Measurements from ENCODE around the gene FLYWCH1. TPM values are rescaled to one million over a fixed set of nuclear protein-coding genes. Genes with fewer than 3 reads are reported as not detected.

The FLYWCH1 gene
- total RNA-seq, 2 donors from 2014 or later, result 65.6 to 72.8 TPM

DNA sequence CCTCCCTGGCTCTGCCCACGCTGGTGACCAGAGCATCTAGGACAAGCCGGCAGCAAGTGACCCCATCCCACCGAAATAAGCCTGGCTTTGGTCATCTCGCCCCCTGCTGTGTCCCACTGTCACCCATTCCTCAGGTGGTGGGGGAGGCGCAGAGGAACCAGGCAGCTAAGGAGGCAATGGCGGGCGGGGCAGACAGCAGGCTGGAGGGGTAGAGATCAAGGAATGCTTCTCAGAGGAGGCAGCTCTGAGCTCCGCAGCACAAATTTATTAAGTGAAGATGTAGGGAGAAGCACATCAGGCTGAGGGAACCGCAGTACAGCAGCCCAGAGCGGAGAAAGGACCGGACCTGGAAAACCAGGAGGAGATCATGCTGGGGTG lies 44.8 kb downstream of the FLYWCH1 start:
- no peaks in the 10 kb centered on the region for H3K9me3 ChIP-seq
- no peaks in the 10 kb centered on the region for H3K36me3 ChIP-seq
- no peak overlapping the region for H3K27ac ChIP-seq
- TF ChIP-seq, protein P1, sequence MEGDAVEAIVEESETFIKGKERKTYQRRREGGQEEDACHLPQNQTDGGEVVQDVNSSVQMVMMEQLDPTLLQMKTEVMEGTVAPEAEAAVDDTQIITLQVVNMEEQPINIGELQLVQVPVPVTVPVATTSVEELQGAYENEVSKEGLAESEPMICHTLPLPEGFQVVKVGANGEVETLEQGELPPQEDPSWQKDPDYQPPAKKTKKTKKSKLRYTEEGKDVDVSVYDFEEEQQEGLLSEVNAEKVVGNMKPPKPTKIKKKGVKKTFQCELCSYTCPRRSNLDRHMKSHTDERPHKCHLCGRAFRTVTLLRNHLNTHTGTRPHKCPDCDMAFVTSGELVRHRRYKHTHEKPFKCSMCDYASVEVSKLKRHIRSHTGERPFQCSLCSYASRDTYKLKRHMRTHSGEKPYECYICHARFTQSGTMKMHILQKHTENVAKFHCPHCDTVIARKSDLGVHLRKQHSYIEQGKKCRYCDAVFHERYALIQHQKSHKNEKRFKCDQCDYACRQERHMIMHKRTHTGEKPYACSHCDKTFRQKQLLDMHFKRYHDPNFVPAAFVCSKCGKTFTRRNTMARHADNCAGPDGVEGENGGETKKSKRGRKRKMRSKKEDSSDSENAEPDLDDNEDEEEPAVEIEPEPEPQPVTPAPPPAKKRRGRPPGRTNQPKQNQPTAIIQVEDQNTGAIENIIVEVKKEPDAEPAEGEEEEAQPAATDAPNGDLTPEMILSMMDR (IDR thresholded peaks at IDR 0.05), result no peak
- H3K4me3 ChIP-seq, result no peak overlapping the region
- H3K4me1 ChIP-seq (ENCODE audit: control insufficient read depth in 1 of 2, low read depth in 2 of 2), result no peaks in the 10 kb centered on the region
- DNase-seq (ENCODE audit: low spot score), result no peak
- no peaks in the 10 kb centered on the region for H3K27me3 ChIP-seq (replicated peaks; ENCODE audit: insufficient read depth)
- no peak for ATAC-seq (ENCODE audit: insufficient number of reproducible peaks, low FRiP score, low read depth)

DNA sequence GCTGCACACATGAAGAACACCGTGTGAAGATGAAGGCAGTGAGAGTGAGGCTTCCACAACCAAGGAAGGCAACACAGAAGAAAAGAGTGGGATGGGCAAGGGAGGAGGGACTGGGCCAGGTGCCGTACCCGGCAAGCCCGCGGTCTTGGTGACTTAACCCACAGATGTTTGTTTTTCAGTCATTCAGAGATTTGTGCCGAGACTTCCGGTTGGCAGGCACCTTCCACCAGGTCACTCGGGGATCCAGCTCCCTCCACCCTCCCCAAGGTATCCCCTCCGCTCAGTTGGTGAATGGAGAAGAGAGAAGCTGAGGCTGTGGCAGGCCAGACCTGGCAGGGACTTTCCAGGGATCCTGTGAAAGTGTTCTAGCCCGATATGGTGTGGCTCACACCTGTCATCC lies 47.5 kb downstream of the FLYWCH1 start:
- ATAC-seq (ENCODE audit: insufficient number of reproducible peaks, low FRiP score, low read depth), result no peak
- Histone ChIP-seq H3K4me1 (ENCODE audit: control insufficient read depth in 1 of 2, low read depth in 2 of 2) (peaks cover 11 to 15% of the 10 kb centered on the region in 2 donors), H3K9me3 (no peaks in the 10 kb centered on the region), H3K4me3 (no peak overlapping the region), H3K27ac (no peak overlapping the region), H3K36me3 (no peaks in the 10 kb centered on the region), H3K27me3 (replicated peaks; ENCODE audit: insufficient read depth) (peaks cover 13% of the 10 kb centered on the region)
- TF ChIP-seq, protein P1 (IDR thresholded peaks at IDR 0.05), result no peak
- DNase-seq (ENCODE audit: low spot score), result no peak

DNA sequence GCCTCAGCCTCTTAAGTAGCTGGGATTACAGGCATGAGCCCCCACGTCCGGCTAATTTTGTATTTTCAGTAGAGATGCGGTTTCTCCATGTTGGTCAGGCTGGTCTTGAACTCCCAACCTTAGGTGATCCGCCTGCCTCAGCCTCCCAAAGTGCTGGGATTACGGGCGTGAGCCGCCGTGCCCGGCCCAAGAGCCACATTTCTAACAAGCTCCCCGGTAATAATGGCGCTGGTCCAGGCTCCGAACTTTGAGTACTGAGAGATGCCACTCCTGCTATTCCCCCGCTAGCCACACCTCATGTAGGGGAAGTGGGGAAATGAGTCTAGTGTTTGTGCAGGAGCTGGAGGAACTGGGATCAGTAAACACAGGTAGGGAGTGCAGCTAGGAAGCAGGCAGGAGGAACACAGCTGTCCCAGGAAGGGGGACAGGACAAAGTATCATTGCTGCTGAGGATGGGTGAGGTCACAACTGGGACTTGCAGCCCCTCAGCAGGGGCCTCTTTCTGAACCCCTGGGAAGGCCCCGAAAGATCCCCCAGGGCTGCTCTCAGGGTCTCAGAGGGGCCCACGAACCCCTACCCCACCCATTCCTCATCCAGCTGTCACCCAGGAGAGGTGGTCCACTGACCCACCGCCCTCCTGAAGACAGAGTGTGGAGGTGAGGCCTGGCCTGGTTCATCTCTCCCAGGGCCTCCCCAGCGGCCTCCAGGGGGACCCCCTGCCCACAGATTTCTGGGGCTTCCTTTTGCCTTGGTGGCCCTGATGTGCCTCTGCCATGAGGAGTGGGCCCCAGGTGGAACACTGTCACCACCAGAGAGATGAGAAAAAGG lies 48.7 kb downstream of the FLYWCH1 start:
- Histone ChIP-seq H3K27ac (no peak overlapping the region), H3K36me3 (no peaks in the 10 kb centered on the region), H3K4me3 (no peak overlapping the region), H3K9me3 (no peaks in the 10 kb centered on the region), H3K27me3 (replicated peaks; ENCODE audit: insufficient read depth) (peaks cover 16% of the 10 kb centered on the region), H3K4me1 (ENCODE audit: control insufficient read depth in 1 of 2, low read depth in 2 of 2) (peaks cover 18 to 22% of the 10 kb centered on the region in 2 donors)
- DNase-seq (ENCODE audit: low spot score) (no peak), ATAC-seq (ENCODE audit: insufficient number of reproducible peaks, low FRiP score, low read depth) (no peak)
- TF ChIP-seq, protein P1 (IDR thresholded peaks at IDR 0.05), result no peak

DNA sequence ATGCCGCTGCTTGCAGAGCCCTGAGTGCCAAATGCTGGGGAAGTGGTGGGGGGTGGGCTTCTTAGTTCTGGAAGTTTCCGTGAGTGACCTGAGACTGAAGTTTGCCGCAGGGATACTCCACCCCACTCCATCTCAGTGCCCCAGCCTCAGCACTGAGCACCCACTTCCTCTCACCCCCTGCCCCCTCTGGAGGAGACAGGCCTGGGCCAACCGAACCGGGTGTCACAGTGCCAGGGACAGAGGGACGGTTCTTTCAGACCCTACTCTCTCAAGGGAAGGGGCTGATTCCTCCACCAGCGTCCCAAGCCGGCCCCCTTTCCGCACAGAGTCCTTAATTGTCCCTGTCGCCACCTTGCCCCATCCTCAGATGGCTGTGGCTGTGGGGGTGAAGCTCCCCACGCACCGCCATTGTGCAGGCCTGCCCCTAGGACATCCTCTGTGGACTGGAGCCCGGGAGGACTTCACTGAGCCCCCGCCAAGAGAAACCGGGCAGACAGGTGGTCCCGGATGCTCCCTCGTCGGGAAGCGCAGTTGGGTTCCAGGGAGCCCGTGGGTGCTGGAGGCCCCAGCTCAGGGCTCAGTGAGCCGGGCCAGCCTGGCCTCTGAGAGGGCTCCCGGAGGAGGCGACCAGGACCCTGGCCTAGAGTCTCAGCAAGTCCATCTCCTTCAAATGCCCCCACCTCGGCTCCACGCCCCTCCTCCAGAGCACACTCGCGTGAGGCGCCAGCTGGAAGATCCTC lies 50.8 kb downstream of the FLYWCH1 start:
- DNase-seq (ENCODE audit: low spot score) (no peak), ATAC-seq (ENCODE audit: insufficient number of reproducible peaks, low FRiP score, low read depth) (no peak)
- Histone ChIP-seq H3K4me3 (no peak overlapping the region), H3K9me3 (no peaks in the 10 kb centered on the region), H3K4me1 (ENCODE audit: control insufficient read depth in 1 of 2, low read depth in 2 of 2) (peaks cover 23 to 31% of the 10 kb centered on the region in 2 donors), H3K27ac (no peak overlapping the region), H3K36me3 (no peaks in the 10 kb centered on the region), H3K27me3 (replicated peaks; ENCODE audit: insufficient read depth) (peaks cover 33% of the 10 kb centered on the region)
- TF ChIP-seq, protein P1 (IDR thresholded peaks at IDR 0.05), result no peak

DNA sequence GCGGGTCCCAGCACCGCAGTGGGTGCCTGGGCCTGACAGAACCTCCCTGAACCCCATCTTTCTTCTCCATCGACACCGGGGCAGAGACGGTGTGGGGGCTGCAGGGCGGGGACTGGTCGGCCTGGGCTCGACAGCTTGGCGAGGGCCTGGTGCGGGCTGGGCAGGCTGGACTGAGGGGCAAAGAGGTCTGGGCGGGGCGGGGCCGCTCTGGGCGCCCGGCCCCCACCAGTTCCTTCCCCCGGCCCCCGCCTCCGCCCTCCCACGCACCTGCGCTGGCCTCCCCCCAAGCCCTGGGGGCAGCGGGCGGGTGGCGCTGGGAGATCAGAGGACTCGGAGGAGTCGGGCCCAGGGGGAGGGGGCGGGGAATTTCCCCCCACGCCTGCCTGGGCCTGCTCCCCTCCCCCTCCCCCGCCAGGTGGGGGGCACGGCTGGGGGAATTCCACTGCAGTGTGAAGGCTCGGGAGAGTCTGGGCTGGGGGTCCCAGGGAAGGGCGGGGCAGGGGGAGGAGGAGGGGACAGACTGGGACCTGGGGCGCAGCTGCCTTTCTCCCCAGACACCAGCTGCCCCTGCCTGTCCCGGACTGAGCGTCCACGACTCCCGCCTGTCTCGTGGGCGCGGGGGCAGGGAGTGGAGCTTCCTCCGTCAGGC lies 51.5 kb downstream of the FLYWCH1 start:
- Histone ChIP-seq H3K4me1 (ENCODE audit: control insufficient read depth in 1 of 2, low read depth in 2 of 2) (peaks cover 23 to 33% of the 10 kb centered on the region in 2 donors), H3K9me3 (no peaks in the 10 kb centered on the region), H3K27me3 (replicated peaks; ENCODE audit: insufficient read depth) (peaks cover 36% of the 10 kb centered on the region), H3K4me3 (peak overlapping the region; percentile 58), H3K36me3 (no peaks in the 10 kb centered on the region), H3K27ac (no peak overlapping the region)
- TF ChIP-seq, protein P1 (IDR thresholded peaks at IDR 0.05), result no peak
- ATAC-seq (ENCODE audit: insufficient number of reproducible peaks, low FRiP score, low read depth), result no peak
- DNase-seq (ENCODE audit: low spot score), result no peak

All from thoracic aorta (tissue), 2 donors.